Measurements from ENCODE around the gene ATP5F1E.

GRCh38 chr20:59022754-59023153 lies 9.4 kb downstream of the ATP5F1E start:
- TF ChIP-seq CTCF (IDR thresholded peaks at IDR 0.05) (no peak), POLR2A (IDR thresholded peaks at IDR 0.05) (no peak)

All from adrenal gland (tissue), 5 donors.